NCI-H2029 (cell line): Measurements from ENCODE around the gene ABCD3.
"Not testable (repeated sequence)": the region's sequence is repeated elsewhere in the genome, so short reads cannot be mapped to it uniquely, and the experiment has no call there.

ENCODE experiments used
- DNase-seq: peaks from one replicate; lab custom pipeline; 2025; lab: John Stamatoyannopoulos, UW

Gene ABCD3

DNA sequence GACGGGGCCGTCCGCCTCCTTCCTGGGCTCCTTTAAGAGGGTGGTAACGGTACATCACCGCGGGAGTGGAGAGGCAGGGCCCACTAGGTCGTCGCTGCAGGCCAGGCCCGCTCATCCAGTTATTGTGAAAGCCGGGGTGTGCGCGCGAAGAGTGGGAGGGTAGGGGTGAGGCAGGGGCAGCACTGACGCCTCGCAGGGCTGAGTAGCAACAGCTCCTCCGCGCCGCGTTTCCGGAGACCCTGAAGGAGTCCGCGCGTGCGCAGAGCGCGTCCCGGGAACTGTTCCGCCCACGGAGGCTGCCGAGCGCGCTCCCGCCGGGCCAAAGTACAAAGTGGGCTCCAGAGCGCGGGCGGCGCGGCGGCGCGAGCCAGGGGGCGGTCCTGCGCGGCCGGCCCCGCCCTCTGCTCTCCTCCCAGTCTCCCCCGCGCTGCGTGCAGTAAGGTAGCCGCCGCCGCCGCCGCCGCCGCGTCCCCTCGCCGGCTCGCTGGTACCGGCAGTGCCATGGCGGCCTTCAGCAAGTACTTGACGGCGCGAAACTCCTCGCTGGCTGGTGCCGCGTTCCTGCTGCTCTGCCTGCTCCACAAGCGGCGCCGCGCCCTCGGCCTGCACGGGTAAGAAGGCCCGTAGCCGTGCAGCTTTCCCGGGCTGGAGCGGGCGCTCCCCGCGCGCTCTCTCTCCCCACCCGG lies at the start of gene ABCD3:
Gene ABCD3 (plus strand): TSS at position 412 of the 686 bp plus-strand sequence. CDS start 90 bp downstream, at position 502.
- peak; percentile 94 for DNase-seq

DNA sequence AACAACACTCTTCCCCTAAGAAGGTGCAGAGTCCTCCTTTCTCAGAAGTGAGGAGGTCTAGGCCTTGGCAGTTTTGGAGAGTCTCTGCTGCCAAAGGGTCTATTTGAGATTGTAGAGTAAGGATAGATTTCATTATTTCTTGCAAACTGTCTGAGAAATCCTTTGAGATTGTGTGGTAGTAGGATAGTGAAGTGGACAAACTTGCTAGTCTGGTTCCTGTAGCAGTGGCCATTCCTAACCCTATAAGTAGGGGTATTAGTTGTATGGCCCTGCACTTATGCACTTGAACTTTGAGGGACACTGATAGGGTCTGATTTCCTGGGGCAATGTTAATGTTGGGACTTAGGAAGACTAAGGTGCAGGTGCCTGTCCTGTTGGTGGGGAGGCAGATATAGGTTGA lies 45.4 kb upstream of the ABCD3 start:
- DNase-seq = not testable (repeated sequence)

DNA sequence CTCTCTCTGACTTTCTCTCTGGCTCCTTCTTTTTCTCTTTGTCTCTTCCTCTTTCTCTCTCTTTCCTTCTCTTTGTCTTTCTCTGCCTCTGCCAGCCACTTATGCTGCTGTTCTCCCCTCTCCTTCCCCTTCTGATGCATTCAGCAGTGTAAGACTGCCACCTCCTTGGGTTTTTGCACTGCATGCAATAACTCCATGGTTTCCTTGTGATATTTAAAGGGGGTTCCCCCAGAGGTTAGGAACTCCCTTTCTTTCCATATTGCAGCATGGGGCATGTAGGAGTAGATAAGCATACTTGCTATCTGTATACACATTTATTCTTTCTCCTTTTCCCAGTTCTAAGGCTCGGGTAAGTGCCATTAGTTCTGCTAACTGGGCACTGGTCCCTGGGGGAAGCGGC lies 44.9 kb upstream of the ABCD3 start:
- not testable (repeated sequence) for DNase-seq

DNA sequence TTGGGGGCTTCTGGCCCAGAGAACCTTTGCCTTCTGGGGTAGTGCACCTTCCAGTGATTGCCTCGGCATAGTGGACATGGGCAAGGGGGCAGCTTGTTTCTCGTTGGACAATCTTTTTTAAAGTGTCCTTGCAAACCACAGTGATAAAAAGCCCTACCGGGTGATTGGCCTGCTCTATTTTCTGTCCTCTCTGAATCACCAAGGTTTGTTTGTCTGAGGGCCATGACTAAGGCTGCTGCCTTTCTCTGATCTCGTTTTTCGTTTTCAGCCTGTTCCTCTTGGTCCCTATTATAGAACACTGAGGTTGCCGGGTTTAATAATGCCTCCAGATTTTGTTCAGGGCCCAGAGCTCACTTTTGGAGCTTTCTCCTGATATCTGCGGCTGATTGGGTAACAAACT lies 42.5 kb upstream of the ABCD3 start:
- not testable (repeated sequence) for DNase-seq

DNA sequence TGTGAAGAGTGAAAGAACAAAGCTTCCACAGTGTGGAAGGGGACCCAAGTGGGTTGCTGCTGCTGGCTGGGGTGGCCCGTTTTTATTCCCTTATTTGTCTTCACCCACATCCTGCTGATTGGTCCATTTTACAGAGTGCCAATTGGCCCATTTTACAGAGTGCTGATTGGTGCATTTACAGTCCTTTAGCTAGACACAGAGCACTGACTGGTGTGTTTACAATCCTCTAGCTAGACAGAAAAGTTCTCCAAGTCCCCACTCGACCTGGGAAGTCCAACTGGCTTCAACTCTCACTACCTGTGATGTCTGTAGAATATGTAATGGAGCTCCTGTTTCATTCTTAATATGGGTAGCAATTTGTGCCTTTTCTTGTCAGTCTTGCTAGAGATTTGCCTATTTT lies 39.7 kb upstream of the ABCD3 start:
- DNase-seq = not testable (repeated sequence)

DNA sequence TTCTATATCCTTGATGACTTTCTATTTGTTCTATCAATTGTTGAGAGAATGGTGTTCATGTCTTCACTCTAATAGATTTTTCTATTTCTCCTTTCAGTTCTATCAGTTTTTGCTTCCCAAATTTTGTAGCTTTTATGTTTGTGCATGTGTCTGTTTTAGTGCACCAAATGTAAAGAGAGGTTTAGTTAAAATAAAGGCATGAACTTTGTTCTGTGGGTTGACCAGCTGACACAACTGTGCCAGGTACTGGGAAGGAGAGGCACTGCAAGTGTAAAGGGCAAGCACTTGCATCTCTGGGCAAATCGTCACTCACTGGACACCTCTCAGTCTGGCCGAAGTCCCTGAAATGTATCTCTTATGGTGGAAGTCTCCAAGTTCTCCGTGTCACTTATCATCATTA lies 38.6 kb upstream of the ABCD3 start:
- no peak for DNase-seq

DNA sequence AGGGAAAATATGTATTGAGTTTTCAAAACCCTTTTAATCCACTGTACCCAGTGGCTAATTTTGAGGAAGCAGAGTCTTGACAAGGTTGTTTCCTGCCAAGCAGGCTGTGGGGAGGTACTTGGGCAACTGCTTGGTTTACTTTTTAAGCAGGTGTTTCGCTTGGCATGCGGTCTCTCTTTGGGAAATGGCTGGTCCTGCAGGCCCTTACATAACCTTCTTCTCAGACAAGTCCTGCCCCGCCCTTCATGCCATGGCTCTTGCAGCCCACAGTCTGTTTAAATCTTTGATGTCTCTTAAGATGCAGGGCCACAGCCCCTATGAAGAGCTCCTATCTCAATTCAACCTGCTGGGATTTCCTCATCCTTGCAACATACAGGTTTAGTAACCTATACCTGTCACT lies 36.0 kb upstream of the ABCD3 start:
- peak; percentile 7 for DNase-seq

DNA sequence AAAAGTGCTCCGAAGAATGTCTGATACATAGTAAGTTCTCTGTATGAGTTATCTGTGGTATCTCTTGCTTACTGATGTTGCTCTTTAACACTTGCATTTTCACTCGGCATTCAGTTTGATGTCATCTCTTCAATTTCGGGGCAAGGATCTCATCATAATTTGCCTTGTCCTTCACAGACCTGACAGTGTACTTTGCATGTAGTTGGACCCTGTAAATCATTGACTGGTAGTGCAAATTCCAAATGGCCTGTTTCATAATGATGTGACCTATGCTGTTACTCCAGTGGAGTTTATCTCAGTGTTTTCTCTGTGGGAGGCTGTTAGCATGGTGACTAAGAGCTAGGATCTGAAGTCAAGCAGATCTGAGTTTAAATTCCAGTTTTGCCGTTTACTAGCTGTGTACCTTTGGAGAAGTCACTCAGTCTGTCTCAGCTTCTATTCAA lies 34.2 kb upstream of the ABCD3 start:
- DNase-seq = no peak

DNA sequence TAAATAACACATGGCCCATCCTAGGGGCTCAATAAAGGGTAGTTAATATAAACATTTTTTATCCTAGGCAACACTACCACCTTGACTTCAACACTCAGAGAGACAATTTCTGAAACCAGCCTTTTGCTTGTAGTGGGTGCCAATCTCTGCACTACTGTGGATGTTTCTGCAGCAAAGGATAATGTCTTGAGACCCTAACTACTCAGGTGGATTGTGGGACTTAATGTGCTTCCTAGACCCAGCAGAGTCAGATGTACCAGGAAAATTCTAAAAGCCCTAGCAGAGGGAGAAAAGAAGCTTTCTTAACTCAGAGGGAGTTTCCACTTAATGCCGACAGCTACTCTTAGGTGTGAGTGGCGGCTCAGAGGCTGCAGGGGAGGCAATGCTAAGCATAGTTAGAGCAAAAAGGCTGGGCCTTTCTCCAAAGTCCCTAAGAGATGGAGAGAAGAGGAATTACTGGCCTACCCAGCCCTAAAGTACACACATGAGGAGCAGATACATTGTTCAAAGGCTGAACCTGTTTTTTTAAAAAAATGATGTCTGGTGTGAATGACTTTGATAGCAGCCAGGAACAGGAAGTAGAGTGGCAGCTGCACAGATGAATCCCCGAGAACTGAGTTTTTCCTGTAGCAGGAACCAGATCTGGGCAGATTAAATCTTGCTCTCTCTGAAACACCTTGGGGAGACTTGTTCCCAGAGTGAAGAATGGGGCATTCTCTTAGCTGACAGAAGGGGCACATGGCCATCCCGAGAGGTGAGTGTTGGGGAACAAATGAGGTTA lies 33.5 kb upstream of the ABCD3 start:
- peak; percentile 60 for DNase-seq

DNA sequence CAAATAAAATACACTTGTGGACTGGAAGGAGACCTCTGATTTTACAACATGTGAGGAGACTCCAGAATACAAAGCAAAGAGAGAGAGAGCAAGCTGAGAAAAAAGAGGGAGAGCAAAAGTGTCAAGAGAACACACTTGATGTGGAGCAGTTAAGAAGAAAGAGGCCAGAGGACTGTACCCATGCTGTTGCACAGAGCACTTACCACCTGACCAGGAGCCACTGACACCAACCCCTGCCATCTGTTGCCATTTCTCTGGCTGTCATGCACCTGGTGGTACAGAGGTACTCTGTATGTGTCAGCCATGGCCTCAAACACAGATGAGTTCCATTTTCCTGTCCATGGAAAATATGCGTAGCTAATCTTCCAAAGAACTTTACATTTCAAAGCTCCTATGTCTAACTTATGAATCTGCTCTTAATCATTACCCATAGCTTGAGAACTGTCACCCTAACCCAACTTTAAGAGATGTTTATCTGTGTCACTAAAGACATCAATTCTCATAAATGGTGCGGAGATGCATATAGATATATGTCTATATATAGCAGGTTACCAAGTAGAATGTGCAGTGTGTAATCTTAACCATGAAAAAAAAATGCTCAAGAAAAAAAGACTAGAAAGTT lies 32.8 kb upstream of the ABCD3 start:
- no peak for DNase-seq

DNA sequence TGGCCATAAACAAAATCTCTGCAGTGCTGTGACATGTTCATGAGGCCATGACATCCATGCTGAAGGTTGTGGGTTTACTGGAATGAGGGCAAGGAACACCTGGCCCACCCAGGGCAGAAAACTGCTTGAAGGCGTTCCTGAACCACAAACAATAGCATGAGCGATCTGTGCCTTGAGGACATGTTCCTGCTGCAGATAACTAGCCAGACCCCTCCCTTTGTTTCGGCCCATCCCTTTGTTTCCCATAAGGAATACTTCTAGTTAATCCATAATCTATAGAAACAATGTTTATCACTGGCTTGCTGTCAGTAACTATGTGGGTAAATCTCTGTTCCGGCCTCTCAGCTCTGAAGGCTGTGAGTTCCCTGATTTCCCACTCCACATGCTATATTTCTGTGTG lies 28.9 kb upstream of the ABCD3 start:
- DNase-seq = no peak

DNA sequence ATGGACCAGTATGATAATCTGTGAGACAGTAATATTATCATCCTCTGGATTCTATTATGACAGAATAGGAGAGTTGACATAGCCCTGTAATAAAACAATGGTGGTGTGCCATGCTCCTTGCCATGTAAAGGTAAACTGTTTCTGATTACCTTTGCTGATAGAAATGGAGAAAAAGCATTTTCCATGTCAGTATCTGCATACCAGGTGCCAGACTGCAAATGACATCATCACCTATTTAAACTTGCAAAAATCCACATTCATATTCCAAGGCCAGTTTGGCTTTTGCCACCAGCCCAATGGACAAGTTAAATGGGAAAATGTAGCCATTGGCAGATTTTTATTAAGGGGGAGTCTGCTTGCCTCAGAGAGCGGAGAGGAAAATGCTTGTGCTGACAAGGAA lies 23.9 kb upstream of the ABCD3 start:
- DNase-seq = no peak

DNA sequence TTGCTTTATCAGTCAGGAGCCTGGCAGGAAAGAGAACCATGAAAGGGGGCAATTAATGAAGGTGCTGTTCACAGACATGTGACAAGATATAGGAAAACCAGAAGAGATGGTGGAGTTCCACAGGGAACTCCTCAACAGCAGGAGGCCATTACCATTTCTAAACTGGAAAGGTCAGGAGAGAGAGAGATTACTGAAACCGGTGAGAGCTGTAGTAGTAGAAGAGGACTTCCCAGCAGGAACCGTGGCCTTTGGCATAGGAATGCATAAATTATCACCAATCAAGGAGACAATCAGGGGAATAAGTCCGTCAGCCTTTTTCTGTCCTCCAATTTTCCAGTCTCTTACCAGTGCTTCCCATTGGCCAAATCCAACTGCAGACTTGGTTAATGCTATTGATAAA lies 23.0 kb upstream of the ABCD3 start:
- DNase-seq = no peak

DNA sequence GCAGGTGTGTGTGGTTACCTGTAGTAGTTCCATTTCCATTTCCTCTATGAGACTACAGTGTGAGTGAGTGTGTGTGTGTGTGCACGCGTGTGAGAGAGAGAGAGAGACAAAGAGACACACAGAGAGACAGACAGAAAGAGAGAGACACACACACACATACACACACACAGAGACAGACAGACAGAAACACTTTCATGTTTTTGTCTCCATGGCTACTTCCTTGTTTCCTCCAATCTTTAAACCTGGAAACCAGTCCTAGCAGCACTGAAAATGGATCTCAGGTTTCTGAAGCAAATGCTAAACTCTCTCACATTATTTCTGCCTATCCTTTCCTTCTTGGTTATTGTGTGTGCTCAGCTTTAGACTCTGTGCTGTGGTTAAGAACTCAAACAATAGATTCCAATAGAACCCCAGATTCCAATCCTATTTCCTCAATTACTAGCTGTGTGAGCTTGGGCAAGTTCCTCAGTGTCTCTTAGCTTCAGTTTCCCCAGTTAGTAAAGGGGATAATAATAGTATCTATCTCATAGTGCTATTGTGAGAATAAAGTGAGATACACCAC lies 22.4 kb upstream of the ABCD3 start:
- DNase-seq = peak; percentile 27

DNA sequence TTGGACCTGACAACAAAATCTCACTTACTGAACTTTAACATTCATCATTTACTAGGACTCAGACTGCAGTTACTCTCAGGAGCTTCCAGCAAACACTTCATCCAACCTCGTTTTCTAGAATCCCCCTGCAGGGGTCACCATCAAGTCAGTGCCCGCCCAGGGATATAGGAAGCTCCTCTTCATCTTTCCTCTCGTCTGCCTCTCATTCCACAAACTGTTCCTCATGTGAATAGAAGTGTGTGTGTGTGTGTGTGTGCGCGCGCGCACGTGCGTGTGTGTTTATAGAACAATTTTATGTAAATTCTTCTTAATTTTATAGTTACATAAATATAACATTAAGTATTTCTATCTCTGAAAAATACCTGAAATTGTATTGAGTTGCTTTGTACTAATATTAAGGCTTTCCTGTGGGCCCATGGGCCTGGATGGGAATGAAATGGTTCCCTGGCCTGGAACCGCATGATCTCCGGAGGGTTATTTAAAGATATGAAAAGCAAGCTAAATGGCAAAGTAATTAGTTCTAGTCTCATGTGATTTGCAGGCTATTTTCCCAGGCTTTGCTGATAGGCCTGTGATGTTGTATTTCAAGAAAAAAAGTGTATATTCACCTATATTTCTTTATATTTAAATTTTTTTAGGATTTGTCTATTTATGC lies 21.7 kb upstream of the ABCD3 start:
- no peak for DNase-seq

DNA sequence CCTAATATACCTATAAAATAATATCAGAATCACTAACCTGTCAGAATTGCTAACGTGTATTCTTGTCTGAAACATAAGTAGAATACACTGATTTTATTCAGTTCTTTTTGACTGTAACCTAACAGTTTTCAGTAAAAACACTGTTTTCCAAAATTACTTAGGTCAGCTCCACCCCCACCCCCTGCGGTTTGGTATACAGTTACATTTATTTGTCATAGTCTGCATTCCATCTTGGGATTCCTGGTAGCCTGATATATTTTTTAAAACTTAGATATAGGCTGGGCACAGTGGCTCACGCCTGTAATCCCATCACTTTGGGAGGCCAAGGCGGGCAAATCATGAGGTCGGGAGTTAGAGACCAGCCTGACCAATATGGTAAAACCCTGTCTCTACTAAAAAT lies 19.8 kb upstream of the ABCD3 start:
- DNase-seq = no peak

DNA sequence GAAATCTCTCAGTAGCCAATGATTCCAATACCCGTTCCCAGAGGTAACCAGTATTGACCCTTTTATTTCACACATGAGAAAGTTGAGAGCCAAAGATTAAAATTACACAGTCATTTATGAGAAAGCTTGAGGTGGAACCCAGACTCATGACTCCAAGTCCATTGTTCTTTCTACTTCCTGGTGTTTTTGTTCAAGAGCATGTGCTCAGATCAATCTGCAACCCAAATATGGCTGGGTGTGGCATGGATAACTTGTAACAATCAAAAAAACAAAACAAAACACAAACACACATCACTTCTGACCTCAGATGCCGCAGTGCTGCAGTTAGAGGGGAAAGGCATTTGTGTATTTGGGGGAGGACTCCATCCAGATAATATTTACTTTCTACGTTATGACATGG lies 18.7 kb upstream of the ABCD3 start:
- DNase-seq = no peak

DNA sequence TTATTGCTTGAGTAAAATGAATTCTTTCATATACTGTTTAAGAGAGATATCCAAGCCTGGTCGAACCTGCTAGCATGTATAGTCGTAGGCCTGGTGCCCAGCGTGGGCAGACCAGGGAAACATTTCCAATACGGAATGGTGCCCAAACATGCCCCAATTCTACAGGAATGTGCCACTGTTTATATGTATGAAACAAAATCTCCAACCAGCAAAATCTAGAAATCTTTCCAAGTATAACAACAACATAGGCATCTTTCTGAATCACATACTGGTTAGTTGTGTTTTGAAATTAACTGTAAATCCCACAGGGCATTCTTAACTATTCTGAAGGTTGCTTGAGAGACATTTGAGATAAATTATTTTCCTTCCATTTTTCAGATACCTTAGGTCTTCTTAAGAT lies 17.0 kb upstream of the ABCD3 start:
- no peak for DNase-seq

DNA sequence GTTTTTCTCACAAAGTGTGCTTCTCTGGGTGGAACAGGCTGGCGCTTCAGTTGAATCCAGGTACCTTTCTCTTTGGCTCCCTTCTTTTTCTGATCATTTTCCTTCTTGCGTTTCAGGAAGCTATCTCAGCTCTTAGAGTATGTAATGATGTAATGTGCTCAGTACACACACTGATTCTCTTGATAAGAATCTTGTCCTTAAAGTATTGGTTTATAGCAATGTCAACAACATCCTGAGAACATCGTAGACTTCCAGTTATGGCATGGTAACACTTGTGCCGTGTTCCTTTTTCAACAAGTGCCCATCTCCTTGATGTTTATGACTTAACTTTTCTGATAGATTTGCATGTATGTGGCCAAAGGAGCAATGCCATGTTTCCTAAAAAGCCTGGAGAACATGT lies 11.7 kb upstream of the ABCD3 start:
- DNase-seq = no peak

DNA sequence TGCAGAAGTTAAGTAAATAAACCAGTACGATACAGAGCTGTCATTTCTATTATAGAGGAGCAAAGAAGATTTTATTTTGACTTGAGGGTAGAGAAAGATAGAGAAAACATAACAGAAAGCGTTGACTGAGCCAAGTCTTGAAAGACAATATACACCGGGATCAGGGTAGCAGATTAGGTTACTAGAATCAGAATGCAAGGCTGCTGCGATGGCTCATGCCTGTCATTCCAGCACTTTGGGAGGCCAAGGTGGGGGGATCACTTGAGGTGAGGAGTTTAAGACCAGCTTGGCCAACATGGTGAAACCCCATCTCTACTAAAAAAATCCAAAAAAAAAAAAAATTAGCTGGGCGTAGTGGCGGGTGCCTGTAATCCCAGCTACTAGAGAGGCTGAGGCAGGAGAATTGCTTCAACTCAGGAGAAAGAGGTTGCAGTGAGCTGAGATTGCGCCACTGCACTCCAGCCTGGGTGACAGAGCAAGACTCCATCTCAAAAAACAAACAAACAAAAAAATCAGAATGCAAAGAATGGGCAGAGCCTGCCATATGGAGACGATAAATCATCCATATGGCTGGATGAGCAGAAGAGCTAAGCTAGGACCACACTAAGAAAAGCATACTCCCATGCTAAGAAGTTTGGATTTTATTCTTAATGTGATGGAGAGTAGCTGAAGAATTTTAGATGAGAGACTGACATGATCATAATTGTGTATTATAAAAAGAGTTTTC lies 9.9 kb upstream of the ABCD3 start:
- no peak for DNase-seq

DNA sequence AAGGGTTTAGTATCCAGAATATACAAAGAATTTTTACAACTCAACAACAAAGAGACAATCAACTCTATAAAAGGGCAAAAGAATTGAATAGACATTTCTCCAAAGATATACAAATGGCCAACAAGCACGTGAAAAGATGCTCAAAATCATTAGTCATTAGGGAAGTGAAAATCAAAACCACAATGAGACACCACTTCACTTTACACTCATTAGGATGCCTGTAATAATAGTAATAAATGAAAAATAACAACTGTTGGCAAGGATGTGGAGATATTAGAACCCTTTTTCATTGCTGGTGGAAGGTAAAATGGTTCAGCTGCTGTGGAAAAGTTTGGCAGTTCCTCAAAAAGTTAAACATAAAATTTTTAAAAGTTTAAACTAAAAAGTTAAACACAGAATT lies 7.0 kb upstream of the ABCD3 start:
- DNase-seq = no peak

DNA sequence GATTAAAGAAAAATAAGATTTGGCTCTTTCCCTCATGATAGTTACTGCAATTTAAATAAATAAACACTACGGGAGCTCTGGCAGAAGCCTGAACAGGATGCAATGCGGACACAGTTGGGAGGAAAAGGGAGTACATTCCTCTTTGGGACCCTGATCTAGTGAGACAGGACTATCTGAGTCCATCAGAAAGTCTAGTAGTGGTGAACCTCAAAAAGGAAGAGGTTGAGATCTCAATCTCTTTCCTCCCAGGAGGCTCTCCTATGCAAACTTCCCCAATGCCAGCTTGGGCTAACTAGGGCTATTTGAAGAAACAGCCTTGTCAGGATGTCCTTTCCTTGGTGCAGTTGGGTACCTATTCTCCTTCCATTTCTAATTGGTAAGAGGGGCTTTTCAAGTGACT lies 4.9 kb upstream of the ABCD3 start:
- no peak for DNase-seq
